Measurements from ENCODE around the gene RASGRP2.
A peak's percentile ranks its signal among the peaks of the same experiment; 100 is the strongest.

The RASGRP2 gene

GRCh38 chr11:64743591-64744543 is at the start of gene RASGRP2:
Gene RASGRP2 (minus strand): TSS chr11:64744142. CDS start chr11:64742866, 1,276 bp downstream.
- peak; percentile 92 for DNase-seq

DNA sequence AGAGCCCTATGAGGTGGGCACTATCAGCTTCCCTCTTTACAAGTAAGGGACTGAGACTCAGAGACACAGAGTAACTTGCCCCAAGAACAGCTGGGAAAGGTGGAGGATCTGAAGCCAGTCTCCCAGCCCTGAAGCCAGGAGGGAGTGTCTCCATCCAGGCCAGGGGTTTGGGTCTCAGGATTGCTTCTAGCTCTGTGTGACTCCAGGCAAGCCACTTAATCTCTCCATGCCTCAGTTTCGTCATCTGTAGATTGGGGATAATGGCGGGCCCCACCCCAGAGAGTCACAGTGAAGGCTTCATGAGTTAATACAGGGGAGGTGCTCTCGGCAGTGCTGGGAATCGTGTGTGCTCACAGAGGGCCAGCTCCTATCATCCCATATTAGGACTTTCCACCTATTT is 48.5 kb upstream of the RASGRP2 start:
- DNase-seq: no peak

DNA sequence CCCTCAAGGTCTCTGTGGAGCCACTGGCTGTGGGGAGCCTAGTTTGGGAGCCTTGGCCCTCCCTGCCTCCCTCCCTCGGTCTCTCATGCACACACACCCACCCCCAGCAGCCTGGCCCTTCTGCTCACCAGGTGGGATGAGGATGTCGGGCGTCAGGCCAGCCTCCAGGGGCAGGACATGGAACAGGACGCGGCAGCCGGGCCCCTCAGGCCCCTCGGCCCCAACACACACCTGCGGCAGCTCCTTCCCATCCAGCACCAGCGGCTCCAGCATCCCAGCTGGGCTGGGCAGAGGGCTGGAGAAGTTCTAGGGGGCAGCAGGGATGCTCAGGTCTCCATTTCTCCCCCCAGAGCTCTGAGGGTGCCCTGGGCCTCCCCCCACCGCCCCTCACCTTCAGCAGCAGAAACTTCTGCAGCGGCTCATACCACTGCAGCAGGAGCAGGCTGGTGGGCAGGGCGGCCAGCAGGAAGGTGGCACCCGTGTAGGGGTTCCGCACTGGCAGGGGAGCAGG is 47.9 kb upstream of the RASGRP2 start:
- no peak for DNase-seq

GRCh38 chr11:64790205-64791095 is 46.5 kb upstream of the RASGRP2 start:
- no peak for DNase-seq

- DNase-seq: no peak
Measured at GRCh38 chr11:64789331-64790204, 45.6 kb upstream of the RASGRP2 start.

- no peak for DNase-seq
Measured at GRCh38 chr11:64788321-64789215, 44.6 kb upstream of the RASGRP2 start.

GRCh38 chr11:64787526-64788320 is 43.8 kb upstream of the RASGRP2 start:
- peak; percentile 72 for DNase-seq

DNA sequence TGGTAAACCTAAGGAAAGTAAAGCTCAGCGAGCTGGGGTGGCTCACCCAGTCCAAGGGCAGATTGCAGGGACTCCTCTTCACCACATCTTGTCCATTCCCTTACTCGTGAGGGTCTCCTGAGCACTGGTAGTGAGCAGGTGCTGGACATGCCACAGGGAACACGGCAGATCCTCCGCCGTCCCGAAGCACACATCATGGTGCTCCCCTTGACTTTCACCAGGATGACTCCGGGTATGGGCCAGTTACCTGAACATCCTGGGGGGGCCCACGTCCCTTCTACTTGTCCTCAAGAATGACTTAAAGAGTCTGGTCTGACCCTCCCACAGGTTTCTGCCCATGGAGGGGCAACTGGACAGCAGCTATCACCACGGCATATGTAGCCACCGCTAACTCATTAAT is 42.4 kb upstream of the RASGRP2 start:
- no peak for DNase-seq

DNA sequence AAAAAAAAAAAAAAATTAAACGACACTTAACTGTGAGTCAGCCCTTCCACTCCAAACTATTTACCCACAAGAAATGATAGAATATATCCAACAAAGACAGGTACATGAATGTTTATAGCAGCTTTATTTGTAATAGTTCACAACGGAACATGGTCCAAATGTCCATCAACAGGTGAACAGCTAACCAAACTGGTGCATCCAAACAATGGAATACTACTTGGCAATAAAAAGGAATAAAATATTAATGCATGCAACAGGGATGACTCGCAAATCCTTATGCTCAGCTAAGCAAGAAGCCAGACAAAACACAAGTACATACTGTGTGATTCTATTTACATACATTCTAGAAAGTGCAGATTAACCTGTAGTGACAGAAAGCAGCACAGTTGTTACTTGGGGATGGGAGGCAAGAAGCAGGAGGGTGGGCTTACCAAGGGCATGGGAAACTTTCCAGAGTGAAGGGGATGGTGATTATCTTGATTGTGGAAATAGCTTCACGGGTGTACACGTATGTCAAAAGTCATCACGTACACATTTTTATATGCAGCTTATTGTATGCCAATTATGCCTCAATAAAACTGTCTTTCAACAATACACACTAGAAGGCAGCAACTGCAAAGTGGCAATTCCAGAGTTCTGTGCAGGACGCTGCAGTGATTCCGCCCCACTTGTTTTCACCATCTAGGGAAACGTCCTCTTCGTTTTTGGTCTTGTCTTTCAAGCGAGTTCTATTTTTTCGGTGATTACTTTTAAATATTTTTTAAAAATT is 41.1 kb upstream of the RASGRP2 start:
- no peak for DNase-seq

GRCh38 chr11:64778473-64779298 is 34.7 kb upstream of the RASGRP2 start, which contains the start of gene SF1:
Gene SF1 (minus strand): TSS chr11:64778542. CDS start chr11:64778392, 150 bp downstream.
- peak; percentile 96 for DNase-seq

DNA sequence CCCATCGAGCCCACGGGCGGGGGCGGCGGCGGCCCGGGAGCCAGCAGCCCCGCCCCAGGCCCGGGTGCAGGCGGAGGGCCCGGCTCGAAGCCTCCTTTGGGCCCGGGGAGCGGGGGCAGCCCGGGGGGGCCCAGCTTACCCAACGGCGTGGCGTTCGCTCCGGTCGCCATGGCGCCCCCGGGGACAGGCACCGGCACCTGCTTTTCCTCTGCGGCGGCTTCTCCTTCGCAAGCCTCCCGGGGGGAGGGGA is 34.2 kb upstream of the RASGRP2 start:
- DNase-seq: no peak

GRCh38 chr11:64777449-64778222 is 33.7 kb upstream of the RASGRP2 start:
- DNase-seq: peak; percentile 84

DNA sequence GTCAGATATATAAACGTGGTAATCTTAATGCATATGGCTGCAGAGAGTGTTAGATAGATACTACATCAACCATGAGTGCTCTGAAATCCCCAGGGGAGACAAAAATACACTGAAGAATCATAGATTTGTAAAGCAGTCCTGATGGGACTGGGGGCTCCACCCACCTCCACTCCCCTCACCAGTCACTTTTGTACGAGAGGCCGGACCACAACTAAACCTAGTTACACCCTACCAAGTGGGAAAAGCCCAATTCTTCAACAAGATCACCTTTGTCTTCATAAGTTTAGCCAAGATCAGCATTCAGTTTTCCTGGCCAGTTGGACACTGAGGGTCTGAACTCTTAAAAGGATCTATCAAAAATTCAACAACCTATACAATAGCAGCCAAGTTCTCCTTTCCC is 32.9 kb upstream of the RASGRP2 start:
- no peak for DNase-seq

DNA sequence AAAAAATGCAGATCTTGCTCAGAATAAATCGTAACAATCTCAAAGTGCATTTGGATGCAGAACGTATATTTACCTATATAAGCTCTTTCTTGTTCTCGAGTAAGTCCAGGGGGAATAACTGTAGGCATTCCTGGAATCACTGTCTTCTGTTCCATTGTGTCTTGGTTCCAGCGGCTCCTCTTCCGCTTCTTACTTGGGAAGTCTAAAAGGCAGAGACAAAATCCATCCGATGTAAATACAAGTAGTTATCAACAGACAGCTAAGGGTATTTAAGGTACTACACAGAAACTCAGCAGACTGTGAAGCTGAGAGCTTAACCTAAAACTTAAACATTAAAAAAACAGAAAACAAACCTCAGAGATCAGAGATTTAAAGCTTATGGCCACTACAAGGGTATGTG is 32.5 kb upstream of the RASGRP2 start:
- no peak for DNase-seq

DNA sequence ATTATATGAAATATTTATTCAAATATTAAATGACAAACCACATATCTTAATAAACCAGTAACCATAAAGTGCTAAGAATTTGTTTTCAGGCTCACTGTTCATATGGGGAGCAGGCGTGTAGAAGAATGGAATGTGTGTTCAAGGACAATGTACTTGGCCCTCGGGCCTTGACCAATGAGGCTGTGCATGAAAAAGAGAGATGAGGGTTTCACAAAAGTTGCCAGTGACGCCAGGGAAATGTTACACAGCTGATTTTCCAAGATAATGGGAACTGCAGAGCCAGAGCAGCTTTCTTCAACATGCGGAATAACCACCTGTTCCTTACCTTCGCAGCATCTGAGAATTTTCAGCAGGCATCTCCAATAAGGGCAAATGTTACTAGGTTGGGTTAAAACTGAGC is 30.2 kb upstream of the RASGRP2 start:
- no peak for DNase-seq

DNA sequence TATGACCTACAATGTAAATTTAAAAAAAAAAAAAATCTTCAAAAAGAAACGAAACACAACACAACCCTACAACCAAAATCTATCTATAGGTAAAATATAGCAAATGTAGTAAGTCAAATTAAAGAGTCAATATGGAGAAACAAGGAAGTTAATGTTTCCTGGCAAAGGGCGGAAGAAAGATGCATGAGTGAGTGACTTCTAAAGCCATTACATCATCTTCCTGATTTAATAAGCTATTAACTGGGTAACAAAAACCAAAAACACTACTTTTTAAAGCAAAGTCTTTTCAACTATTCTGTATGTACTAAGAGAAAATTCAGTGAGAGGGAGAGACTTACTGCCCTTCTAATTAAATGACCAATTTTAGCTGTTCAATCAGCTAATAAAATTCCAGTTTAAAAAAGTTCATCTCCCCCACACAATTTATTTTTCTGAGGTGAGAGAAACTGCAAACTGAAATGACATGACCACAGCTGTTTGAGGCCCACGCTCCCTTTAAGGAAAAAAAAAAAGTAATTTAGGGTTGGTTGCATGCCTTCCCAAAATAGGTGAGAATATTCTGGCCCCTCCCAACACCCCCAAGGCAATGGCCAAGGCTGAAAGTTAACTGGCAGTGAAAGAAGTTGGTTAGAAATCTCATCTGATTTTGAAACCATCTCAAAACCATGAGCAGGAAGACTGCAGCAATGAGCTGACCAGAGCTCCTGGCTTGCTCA is 28.5 kb upstream of the RASGRP2 start:
- DNase-seq: no peak

DNA sequence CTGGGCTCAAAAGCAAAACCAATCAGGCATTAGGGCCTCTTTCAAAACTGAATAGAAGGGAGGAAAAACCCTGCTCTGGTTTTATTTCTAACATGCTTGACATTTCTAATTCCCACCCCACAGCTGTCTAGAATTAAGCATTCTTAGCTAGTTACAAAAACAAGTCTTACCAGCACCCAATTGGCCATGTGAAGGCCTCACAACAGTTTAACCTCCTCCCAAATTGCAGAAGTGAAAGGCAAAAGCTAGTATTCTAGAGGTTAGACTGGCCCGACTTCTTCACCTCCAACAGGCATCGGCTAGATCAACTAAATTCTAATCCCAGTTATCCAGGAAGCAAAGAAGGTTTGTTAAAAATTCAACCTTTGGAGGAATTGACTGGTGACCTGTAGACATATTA is 27.9 kb upstream of the RASGRP2 start:
- no peak for DNase-seq

Data from activated T-cell treated with anti-CD3 and anti-CD28 coated beads, Interleukin-2, amount 50 U/mL, for 1 hour (primary cell).